OCI-LY3 (cell line): ENCODE data around the gene AGBL1.

Experiments
- H2AFZ ChIP-seq: fragments of 200-600, 300-600 bp; shearing (Covaris generic); 2 replicates; pipeline ENCODE4 v1.6.0; 2014; ENCODE audit warnings: antibody characterized with exemption, low read depth, low read length
- H3K27ac ChIP-seq: fragments of 200-600, 300-600 bp; sonication (generic); 2 replicates; pipeline ENCODE4 v1.5.1; 2014; ENCODE audit warnings: mild to moderate bottlenecking, low read length, moderate library complexity, mixed read lengths
- H3K27me3 ChIP-seq: fragments of 200-600, 300-600 bp; sonication (generic); 2 replicates; pipeline ENCODE4 v1.6.1; 2014; ENCODE audit warnings: low read depth, low read length, mixed read lengths
- H3K36me3 ChIP-seq: fragments of 200-600, 300-600 bp; sonication (generic); replicated peaks from 2 replicates; pipeline ENCODE3; 2014; ENCODE audit warnings: low read depth, low read length, mixed read lengths
- H3K4me1 ChIP-seq: fragments of 300-600, 200-600 bp; sonication (generic); 2 replicates; pipeline ENCODE4 v1.6.1; 2014; ENCODE audit warnings: low read length, mixed read lengths
- H3K4me2 ChIP-seq: fragments of 200-600, 300-600 bp; sonication (generic); 2 replicates; pipeline ENCODE4 v1.6.1; 2014; ENCODE audit warnings: low read length, mixed read lengths
- H3K4me3 ChIP-seq: fragments of 300-600, 200-600 bp; sonication (generic); 2 replicates; pipeline ENCODE4 v1.5.1; 2014; ENCODE audit warnings: antibody characterized with exemption, mild to moderate bottlenecking, low read length, moderate library complexity
- H3K79me2 ChIP-seq: fragments of 300-600, 200-600 bp; shearing (Covaris generic); 2 replicates; pipeline ENCODE4 v1.6.1; 2014; ENCODE audit warnings: mild to moderate bottlenecking, low read length, mixed read lengths
- H3K9ac ChIP-seq: fragments of 300-600, 200-600 bp; shearing (Covaris generic); 2 replicates; pipeline ENCODE4 v1.6.0; 2014; ENCODE audit warnings: mild to moderate bottlenecking, low read length, moderate library complexity
- H3K9me3 ChIP-seq: fragments of 200-600, 300-600 bp; shearing (Covaris generic); 2 replicates; pipeline ENCODE4 v1.6.1; 2014; ENCODE audit warnings: low read length, mixed read lengths; ENCODE audit not compliant: insufficient read depth
- H4K20me1 ChIP-seq: fragments of 200-600, 300-600 bp; sonication (generic); 2 replicates; pipeline ENCODE4 v1.6.1; 2016; ENCODE audit warnings: low read length, mixed read lengths; ENCODE audit not compliant: insufficient read depth
- CTCF ChIP-seq: fragments of 200-600, 300-600 bp; sonication (generic); IDR thresholded peaks from 2 replicates; pipeline ENCODE4 v1.5.1; 2014; ENCODE audit warnings: antibody characterized with exemption, low read length, low read depth
- EZH2phosphoT487 ChIP-seq: fragments of 200-600 bp; shearing (Covaris generic); IDR thresholded peaks from 2 replicates; pipeline ENCODE4 v1.6.1; 2018; ENCODE audit warnings: antibody characterized with exemption, mixed run types, low read depth

Gene AGBL1

GRCh38 chr15:86247249-86247955, 167.7 kb downstream of the AGBL1 start:
- no peaks in the 10 kb centered on the region for H4K20me1 ChIP-seq
- no peaks in the 10 kb centered on the region for H3K79me2 ChIP-seq
- no peaks in the 10 kb centered on the region for H3K36me3 ChIP-seq
- H3K9me3 ChIP-seq: no peaks in the 10 kb centered on the region
- H3K27me3 ChIP-seq: peaks cover 2% of the 10 kb centered on the region; the same call in 1 of the 2 replicates
- H3K4me1 ChIP-seq: no peaks in the 10 kb centered on the region
- no peak overlapping the region for H3K4me2 ChIP-seq
- no peak overlapping the region for H3K27ac ChIP-seq
- no peak for TF ChIP-seq CTCF
- H3K4me3 ChIP-seq: no peak overlapping the region
- no peak overlapping the region for H2AFZ ChIP-seq
- no peak overlapping the region for H3K9ac ChIP-seq

GRCh38 chr15:86255247-86255646, 175.6 kb downstream of the AGBL1 start:
- Histone ChIP-seq H3K9me3 (no peaks in the 10 kb centered on the region), H3K4me1 (no peaks in the 10 kb centered on the region), H2AFZ (no peak overlapping the region), H3K27me3 (no peaks in the 10 kb centered on the region), H3K9ac (no peak overlapping the region), H3K36me3 (no peaks in the 10 kb centered on the region), H4K20me1 (no peaks in the 10 kb centered on the region), H3K79me2 (no peaks in the 10 kb centered on the region), H3K4me3 (no peak overlapping the region), H3K27ac (no peak overlapping the region), H3K4me2 (no peak overlapping the region)
- TF ChIP-seq CTCF (no peak), EZH2phosphoT487 (no peak)

GRCh38 chr15:86256628-86257027, 177.0 kb downstream of the AGBL1 start:
- Histone ChIP-seq H3K9ac (no peak overlapping the region), H3K36me3 (no peaks in the 10 kb centered on the region), H3K4me3 (no peak overlapping the region), H3K79me2 (no peaks in the 10 kb centered on the region), H3K4me1 (no peaks in the 10 kb centered on the region), H3K9me3 (no peaks in the 10 kb centered on the region), H3K27ac (no peak overlapping the region), H4K20me1 (no peaks in the 10 kb centered on the region), H3K27me3 (no peaks in the 10 kb centered on the region), H2AFZ (no peak overlapping the region), H3K4me2 (no peak overlapping the region)
- TF ChIP-seq EZH2phosphoT487 (no peak), CTCF (no peak)

- H3K4me3 ChIP-seq: no peak overlapping the region
- no peaks in the 10 kb centered on the region for H3K36me3 ChIP-seq
- H3K9ac ChIP-seq: no peak overlapping the region
- no peaks in the 10 kb centered on the region for H3K9me3 ChIP-seq
- H3K27ac ChIP-seq: no peak overlapping the region
- no peak overlapping the region for H2AFZ ChIP-seq
- H4K20me1 ChIP-seq: no peaks in the 10 kb centered on the region
- no peaks in the 10 kb centered on the region for H3K27me3 ChIP-seq
- TF ChIP-seq EZH2phosphoT487 (no peak), CTCF (no peak)
- no peak overlapping the region for H3K4me2 ChIP-seq
- no peaks in the 10 kb centered on the region for H3K79me2 ChIP-seq
- no peaks in the 10 kb centered on the region for H3K4me1 ChIP-seq
These were observed 179.9 kb downstream of the AGBL1 start for GRCh38 chr15:86259589-86259988.
